GM12864 (cell line): ENCODE measurements around the gene ZEB2.

Experiments used
- DNase-seq: peaks from one replicate; pipeline ENCODE4 v3.0.0-alpha.2; 2011; ENCODE audit warnings: low read depth
- H3K4me3 ChIP-seq: 2 replicates; pipeline ENCODE4 v1.5.1; 2011; ENCODE audit warnings: mild to moderate bottlenecking, low read depth, low read length, control low read depth
- TF ChIP-seq, protein P1 (sequence below): IDR thresholded peaks from 2 replicates; pipeline ENCODE4 v1.5.1; 2011; ENCODE audit warnings: low read depth, mild to moderate bottlenecking, moderate library complexity, low read length, control low read depth, inconsistent platforms; ENCODE audit errors: missing control alignments

The ZEB2 gene

DNA sequence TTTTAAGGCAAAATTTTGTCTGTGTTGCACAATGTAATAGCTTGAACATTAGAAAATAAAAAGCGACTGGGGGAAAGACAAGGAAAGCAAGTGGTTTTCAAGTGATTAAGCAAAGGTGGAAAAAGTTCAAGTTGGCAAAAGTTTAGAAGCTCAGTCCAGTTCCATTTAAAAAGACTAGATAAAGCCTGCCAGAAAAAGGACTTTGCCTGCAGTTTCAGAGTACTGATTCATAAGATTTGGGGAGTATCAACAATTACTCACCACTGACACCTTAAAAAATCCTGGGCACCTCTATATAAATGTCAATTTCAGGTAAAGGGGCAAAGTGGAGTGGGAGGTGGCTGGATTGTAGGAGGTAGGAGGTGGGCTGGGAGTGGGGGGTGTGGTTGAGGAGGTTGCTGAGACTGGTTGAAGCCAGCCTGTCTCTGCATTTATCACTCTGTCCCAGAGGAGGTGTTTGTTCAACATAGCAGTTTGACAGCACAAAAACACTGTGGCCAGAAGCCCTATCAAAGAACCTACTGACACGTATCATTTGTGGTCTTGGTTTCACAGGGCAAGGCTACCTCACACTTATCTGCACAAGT lies 14.6 kb downstream of the ZEB2 start:
- TF ChIP-seq, protein P1, sequence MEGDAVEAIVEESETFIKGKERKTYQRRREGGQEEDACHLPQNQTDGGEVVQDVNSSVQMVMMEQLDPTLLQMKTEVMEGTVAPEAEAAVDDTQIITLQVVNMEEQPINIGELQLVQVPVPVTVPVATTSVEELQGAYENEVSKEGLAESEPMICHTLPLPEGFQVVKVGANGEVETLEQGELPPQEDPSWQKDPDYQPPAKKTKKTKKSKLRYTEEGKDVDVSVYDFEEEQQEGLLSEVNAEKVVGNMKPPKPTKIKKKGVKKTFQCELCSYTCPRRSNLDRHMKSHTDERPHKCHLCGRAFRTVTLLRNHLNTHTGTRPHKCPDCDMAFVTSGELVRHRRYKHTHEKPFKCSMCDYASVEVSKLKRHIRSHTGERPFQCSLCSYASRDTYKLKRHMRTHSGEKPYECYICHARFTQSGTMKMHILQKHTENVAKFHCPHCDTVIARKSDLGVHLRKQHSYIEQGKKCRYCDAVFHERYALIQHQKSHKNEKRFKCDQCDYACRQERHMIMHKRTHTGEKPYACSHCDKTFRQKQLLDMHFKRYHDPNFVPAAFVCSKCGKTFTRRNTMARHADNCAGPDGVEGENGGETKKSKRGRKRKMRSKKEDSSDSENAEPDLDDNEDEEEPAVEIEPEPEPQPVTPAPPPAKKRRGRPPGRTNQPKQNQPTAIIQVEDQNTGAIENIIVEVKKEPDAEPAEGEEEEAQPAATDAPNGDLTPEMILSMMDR, result no peak
- H3K4me3 ChIP-seq, result no peak overlapping the region
- DNase-seq, result no peak

DNA sequence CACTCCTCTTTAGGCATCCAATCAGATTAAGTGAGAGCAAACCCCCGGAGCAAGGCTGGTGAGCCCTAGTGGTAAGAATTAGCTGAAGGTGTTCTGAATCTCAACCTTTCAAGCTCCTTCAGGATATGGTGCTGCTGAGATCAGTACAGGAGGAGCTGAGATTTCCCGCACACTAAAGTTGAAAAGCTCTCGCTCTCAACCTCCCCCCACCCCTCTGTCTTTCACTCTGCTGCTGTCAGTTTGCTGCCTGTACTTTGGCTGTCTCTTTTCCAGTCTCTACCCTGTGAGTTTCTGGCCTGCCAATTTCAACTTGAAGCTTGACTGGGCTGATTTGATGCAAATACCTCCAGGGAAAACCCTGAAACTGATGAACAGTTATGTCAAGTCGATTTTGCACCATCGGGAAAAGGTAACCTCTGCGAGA lies 15.7 kb downstream of the ZEB2 start:
- TF ChIP-seq, protein P1, result no peak
- no peak overlapping the region for H3K4me3 ChIP-seq
- DNase-seq, result no peak

DNA sequence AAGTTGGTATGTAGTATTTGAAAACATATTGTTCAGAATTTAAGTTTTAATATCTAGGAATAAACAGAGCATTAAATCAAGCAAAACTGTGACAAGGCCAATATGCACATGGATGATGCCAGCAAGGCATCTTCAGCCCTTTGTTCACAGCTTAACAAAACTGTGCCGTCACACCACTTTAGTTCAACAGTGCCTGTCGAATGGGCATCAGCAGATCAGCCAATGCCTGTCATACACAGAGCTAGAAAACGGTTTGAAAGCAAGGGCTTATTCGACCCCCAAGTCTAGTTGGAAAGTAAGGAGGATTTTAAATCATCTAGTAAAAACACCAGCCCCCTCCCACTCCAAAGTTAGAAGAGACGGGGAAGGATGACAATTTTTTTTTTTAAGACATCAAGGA lies 16.7 kb downstream of the ZEB2 start:
- no peak for DNase-seq

DNA sequence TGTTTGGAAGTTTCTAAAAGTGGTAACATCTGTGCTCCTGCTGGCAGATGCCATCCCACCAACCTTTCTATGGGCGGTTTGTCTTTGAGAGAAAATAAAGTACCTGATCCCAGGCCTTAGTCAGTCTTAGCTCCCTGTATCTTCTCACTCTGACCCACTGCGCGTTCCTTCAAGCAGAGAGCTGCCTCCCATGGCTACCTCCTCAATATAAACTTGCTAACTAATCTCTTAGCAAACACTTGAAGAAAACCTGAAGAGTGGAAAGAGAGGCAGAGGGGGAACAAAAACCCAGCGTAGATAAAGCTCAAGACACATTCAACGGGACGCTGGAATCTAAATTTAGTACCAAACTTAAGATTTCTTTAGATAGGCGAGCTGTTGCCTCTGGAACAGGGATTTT lies 17.6 kb downstream of the ZEB2 start:
- no peak overlapping the region for H3K4me3 ChIP-seq
- DNase-seq, result no peak
- TF ChIP-seq, protein P1, result no peak

More for the DNA sequence above, 16.7 kb downstream of the ZEB2 start:
- TF ChIP-seq, protein P1, result no peak
- H3K4me3 ChIP-seq, result no peak overlapping the region

DNA sequence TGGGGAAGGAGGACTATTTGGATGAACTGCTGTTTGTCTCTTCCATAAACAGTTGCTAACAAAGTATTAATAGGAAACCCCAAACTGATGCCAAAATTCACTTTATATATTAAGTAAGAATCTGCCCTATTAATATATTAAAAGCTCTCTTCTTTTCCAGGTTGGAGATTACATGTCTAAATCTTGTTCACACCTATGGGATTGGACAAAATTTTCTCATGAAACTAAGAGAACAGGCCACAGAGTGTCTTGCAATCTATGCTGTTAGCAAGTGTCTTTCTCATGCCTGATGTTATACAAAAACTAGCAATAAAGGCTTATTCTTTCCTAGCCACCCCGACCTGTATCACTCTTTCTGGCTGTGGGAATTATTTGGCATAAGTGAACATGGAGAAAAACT lies 18.3 kb downstream of the ZEB2 start:
- H3K4me3 ChIP-seq, result no peak overlapping the region
- TF ChIP-seq, protein P1, result no peak
- DNase-seq, result no peak

DNA sequence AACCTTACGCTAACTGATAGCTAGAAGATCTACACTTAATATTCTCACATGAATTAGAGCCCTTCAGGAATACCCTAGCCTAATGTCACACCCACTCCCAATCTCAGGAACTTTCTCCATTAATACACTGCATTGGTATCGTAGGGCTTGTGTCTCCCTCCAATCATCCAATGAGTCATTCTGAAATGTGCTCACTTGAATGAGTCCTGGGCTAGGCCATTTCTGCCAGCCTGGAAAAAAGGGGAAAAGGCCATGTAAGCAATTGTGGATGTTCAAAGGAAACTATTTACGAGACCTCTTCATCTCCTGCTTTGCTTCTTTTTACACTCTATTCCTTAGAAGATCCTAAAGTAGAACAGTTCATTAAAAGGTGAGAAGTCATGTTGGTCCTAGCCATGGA lies 18.8 kb downstream of the ZEB2 start:
- no peak for DNase-seq
- TF ChIP-seq, protein P1, result no peak

DNA sequence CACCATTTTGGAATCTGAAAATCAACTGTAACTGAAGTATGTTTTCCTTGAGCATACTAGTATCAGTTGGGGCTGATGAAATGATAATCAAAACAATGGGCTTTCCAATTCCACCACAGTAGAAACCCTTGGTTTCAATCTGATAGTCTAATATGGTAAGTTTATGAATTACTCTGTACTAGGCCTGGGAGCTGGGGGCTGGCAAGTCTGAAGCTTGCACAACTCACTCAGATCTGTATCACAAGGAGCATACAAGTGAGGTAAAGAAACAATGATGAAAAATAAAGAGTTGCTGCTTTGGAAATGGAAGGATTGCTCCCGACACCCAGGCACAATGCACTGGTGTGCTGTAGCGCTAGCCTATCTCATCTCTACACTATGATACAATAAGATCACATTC lies 19.4 kb downstream of the ZEB2 start:
- TF ChIP-seq, protein P1, result no peak
- DNase-seq, result no peak
- H3K4me3 ChIP-seq, result no peak overlapping the region

More for the DNA sequence above, 18.8 kb downstream of the ZEB2 start:
- H3K4me3 ChIP-seq, result no peak overlapping the region
